NK-92 (cell line): Measurements from ENCODE around the gene MARCHF11.

Experiments used
- DNase-seq: peaks from one replicate; lab custom pipeline; 2025; ENCODE audit not compliant: unreplicated experiment; lab: John Stamatoyannopoulos, UW

Gene MARCHF11

DNA sequence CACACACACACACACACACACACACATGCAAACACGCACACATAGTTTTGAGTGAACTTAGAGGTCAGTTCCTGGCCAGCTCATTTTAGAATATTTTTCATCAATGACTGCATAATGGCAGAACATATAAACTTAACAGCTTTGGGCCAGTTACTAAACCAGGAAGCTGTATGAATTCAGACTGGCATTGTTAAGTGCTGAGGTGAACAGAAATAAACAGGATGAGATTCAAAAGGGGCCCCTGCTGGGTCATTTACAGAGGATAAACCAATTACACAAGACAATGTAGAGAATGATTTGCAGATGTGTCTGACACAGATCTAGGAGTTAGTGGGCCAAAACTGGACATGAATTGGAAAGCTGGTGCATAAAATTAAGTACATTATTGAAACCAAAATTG, 44.6 kb downstream of the MARCHF11 start:
- DNase-seq = no peak

DNA sequence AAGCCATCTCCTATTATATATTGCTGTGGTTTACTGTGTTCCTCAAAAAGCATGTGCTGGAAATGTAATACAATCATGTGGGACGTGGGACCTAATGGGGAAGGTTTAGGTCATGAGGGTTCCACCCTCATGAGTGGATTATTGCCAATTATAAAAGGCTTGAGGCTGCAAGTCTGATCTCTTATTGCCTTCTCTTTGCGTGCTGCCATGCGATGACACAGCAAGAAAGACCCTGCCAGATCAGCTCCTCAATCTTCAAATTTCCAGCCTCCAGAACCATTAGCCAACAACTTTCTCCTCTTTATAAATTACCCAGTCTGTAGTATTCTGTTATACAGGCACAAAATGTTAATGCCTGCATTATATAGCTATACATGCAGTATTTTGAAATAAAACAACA, 45.4 kb downstream of the MARCHF11 start:
- no peak for DNase-seq

DNA sequence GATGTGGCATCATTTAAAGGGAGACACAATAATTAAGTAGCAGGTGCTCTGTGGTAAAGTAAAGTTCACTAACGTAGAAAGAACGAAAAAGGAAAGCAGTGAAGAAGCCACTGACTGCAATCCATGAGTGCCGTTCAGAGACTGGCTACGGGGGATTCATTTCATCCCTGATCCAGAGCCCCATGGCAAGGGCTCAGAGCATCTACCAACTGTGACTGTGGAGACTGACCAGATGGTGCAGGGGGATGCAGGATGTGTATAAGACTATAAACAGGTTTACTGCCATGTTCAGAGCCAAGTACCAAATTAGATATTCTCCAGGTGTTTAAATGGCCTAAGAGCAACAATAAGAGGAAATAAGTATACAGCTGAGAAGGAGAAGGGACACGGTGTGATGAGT, 47.7 kb downstream of the MARCHF11 start:
- no peak for DNase-seq

DNA sequence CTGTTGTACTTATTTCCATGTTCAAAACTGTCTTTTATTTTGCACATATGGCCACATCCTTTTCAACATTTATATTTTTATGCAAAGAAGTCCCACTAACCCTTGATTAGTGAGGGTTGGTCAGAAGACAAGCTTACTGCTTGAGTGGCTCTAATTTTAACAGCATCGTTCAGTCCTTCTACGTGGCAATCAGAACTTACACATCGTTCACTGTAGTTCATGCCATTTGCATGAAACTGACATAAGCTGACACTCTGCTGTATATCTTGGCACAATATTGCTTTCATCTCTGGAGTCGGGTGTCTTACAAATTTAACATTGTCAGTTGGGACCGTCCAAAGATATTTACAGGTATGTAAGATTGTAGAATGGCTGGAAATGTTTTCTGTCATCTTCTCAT, 50.6 kb downstream of the MARCHF11 start:
- DNase-seq = no peak

DNA sequence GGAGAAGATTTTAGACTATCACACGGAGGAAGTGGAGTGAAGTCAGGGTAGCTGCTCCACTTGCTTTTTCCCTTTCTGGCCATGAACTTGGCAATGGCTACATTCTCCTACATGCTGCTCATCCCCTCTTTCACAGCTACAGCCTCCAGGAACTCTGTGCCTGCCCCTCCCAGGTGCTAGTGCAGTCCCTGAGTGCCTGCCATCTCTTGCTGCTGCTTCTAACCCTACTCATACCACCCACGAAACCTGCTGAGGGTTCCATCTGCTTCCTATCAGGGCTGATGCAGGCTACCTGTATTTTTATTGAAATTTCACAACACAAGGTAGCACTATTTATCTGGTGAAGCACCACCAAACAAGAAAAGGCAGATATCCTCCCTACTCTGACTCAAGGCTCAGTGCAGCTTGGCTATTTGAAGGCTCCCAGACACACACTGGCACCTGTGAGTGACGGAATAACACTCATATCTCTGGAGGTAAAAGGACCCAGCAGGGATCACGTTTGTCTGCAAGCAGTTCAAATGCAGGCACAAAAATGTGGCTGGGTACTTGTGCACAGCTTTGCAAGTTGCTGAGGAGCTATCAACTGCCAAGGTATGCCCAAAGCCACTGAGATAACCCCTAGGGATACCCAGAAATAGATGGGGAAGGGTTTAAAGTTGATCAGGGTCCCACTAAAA, 51.6 kb downstream of the MARCHF11 start:
- DNase-seq = no peak

DNA sequence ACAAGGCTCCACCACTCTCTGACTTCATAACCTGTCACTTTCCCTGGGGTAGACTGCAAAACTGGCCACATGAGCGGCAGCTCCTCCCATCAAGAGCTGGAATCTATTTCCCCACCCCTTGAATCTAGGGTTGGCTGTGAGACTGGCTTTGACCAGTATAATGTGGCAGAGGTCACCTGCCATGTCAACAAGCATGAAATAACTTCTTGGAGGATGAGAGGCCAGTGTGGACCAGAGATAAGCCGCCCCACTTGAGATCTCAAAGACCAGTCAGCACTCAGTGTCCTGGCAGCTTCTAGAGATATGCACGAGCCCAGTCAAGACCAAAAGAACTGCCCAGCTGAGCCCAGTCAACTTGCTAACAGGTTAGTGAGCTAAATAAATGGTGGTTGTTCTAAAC, 59.0 kb downstream of the MARCHF11 start:
- DNase-seq = no peak

DNA sequence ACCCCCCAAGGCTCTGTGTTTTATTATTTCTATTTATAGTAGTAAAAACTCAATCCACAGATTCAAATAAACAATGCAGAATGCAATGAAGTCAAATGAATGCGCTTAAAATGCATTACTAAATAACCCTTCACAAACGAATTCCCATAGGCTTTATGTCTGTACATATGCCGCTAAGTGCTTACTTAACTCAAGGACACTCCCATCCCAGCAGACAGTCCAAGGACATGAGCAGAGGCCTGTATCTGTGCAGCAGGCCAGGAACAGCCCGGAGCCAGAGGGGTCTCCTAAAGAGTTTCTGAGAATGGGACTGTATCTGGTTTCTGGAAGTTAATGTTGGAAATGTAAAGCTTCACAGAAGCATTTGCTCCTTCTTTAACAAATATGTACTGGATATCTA, 59.8 kb downstream of the MARCHF11 start:
- DNase-seq = no peak

DNA sequence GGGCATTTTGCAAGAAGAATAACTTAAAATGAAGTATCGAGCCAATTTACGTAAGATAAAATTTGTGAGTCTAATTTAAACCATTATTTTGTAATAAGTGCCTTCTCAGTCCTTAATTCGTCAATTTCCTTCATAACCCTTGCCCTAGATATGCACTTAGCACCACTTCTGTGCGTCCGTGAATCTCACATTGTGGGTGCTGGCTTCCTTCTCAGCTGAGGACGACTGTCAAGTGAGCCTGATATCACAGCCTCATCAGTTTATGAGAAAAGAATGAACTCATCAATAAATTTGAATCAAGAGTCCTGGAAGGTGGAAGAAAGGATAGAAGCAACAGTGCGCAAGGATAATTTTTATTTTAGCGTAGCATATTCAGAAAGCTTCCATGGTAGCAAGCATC, 64.5 kb downstream of the MARCHF11 start:
- DNase-seq = no peak

DNA sequence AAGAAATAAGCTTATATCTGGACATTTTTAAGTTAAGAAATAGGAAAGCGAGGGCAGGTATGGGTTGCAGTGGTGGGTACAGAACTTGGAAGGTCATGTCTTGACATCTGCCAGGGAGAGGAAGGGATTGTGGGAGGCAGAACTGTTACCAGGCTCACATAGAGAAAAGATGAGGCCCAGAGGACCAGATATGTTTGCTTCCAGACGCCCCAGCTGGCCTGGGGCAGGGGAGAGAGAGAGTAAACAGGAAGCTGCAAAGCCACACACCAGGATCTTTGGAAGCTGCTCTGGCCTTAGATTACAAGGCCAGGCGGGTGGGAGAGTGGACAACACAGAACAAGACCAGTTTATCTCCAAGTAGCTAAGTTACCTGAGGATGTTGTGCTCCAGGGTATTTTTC, 71.2 kb downstream of the MARCHF11 start:
- DNase-seq = no peak

DNA sequence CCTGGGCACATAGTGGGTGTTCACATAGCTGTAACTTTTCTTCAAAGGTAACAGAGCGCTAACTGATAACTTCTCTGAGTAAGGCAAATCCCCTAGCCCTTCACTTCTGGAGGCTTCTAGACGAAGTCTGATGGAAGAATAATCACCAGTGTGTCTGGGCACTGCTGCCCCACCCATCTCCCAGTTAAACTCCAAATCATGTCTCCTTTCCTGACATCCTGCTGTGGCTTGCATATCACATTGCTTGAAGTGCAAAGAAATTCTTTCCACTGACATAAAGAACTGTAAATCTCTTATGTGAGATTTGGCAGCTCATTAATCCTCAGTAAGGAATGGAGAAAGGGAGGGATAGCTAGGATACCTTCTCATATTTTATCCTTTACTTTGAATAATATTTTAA, 74.6 kb downstream of the MARCHF11 start:
- DNase-seq = no peak

DNA sequence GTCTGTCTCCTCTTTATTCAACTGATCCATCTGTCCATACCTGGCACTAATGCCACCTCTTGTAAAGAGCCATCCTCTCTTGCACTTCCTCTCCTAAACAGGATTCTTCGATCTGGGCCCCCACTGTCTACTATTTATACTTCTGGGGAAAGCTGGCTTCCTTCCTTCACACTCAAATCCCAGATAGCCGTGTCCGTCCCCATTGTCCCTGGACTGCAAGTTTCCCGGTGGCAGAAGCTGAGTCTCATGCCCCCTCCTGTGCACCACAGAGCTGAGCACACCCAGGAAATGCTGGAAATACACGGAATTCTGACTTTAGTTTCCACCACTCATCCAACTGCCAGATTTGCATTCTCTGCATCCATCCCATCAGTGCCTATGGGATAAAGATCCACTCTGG, 84.0 kb downstream of the MARCHF11 start:
- no peak for DNase-seq

DNA sequence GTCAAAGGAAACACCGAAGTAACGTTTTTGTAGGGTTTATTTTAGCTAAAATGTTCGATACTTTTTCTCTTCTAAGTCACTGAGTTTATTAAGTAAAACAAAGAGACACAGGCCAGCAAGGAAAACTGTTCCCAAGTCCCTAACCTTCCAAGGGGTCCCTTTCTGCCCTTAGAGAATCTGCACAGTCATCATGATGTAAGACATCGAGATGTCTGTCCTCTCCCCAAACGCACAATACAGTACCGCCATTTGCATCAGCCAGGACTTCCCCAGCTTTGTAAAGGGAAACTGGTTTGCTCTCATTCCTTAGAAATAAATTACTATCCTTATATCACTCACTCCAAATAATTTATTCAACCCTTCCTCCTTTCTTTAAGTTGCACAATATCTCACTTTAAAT, 89.3 kb downstream of the MARCHF11 start:
- DNase-seq = no peak

DNA sequence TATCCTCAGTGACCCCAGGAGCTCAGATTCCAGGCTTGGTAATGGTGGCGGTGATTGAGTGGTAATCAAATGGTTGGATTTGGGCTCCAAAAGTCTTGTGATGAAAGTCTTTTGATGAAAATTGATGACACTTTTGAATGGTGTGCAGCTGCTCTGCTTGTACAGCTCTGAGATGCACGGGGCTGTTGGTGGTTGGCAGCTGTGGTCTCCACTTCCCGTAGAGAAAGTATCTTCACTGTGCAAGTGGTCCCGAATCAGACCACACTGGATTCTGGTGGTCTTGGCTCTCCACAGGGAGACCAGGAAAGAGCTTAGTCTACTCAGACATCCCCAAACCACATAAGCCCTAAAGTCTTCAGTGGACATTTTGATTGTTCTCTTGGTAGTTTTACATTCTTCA, 96.6 kb downstream of the MARCHF11 start:
- DNase-seq = no peak

DNA sequence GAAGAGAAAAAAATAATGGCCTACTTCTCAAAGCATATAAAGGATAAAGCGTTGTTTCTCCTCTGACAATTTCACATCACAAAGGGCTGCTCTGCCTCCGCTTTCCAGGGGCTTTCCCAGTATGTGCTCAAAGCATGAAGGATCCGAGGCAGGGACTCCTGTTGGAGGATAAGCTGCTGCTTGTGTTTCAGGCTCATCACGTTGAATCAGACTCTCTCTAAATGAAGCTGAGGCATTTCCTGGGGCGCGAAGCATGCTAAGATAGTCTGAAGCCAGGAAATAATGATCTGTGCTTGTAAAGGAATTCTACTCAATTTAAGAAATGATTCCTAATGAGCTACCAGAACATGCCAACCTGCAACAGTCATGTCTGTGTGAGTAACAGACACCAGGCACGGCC, 97.5 kb downstream of the MARCHF11 start:
- DNase-seq = no peak

DNA sequence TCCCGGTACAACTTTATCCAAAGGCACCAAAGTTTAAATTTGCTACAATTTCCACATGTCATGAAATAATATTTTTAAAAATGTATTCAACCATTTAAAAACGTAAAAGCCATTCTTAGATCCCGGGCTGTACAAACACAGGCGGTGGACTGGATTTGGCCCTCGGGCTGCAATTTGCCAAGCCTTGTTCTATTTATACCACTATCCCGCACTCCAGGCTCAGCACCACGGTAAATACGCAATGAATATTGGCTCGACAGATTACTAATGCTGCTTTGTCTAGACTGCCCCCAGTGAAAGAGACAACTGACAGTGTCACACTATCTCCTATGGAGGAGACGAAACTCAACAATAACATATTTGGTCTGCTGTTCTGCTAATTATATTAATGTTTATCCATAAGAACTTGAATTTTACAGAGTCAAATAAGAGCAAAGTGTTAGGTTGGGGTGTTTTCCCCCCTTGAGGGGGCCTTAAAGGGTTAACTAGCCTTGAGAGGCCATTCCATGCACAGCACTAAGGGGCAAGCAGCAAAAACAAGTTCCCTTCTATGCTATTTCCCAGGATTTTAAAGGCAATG, 98.1 kb downstream of the MARCHF11 start:
- DNase-seq = no peak

DNA sequence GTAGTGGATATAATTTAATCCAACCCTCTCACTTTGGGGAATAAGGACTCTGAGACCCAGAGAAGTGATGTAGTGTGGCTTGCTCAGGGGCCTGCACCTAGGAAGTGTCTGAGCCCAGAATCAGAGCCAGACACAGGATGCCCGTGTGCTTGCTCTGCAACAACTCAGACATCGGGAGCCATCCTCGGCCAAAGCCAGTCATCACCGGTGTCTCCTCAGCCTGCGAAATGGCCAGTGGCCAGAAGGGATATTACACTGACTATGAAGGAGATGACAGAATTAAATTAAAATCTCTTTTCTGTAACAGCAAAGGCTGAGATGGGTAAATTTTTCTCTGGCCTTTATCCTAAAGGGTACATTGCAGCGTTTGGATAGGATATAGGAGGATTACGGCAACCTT, 102.9 kb downstream of the MARCHF11 start:
- DNase-seq = no peak

DNA sequence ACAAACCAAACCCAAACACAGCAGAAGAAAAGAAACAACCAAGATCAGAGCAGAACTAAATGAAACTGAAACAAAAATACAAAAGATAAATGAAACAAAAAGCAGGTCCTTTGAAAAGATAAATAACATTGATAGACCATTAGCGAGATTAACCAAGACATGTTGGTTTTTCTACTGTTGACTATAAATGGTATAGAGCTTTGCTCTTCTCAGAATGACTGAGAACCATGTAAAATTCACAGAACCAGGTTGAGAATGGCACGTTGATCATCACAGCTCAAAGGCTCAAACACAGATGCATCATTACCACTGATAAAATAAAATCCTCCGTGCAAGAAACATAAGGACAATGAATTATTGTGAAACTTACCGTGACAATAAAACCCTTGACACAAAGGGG, 105.2 kb downstream of the MARCHF11 start:
- DNase-seq = no peak

DNA sequence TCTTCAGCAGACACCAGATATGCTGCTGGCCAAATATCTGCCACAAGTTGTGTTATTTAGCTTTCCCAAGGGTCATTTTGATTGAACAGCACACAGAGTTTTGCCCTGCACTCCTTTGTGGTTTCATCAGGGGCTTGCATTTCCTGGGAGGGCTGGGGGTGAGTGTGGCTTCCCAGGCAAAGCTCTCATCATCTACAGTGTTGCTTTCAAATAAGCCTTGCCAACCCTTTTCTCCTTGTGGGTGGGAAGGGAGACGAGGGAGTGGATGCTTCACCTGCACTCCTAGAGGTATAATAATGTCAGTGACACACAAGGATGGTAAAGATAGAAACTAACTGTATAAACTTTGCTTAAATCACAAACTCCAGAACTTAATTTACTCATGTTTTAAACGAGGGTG, 107.0 kb downstream of the MARCHF11 start:
- DNase-seq = no peak

DNA sequence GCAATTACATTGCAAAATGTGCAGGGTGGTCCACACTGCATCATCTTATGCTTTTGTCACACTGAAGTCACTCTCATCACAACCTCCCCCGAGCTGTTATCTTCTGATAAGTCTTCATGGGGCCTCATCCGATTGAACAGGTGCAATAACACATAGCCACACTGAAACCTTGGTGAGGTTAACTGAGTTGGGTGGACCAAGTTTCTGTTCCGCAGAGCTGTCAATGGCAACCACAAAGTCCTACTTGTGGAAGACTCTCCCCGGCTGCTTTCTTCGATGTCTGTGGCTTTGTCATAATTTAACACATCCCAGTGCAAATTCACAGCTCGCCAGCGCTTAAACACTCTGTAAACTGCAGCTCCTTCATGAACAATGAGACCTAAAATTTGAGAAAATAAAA, 112.2 kb downstream of the MARCHF11 start:
- DNase-seq = no peak

DNA sequence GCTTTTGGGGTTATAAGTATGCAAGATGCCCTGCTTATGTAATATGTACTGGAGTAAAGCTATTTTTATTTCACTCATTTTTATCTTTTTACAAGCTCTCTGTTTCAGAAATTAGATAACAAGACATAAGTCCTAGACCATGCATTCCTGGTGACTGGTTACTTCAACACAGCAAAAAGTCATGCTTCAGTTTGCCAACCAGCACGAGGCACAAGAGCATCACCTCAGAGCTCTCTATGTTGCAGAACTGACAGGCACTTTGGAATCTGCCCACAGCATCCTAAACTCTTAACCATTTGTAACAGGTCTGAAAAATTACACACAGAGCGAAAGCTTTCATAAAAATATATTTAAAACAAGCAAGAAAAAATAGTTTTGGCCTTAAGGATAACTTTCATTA, 112.8 kb downstream of the MARCHF11 start:
- no peak for DNase-seq

DNA sequence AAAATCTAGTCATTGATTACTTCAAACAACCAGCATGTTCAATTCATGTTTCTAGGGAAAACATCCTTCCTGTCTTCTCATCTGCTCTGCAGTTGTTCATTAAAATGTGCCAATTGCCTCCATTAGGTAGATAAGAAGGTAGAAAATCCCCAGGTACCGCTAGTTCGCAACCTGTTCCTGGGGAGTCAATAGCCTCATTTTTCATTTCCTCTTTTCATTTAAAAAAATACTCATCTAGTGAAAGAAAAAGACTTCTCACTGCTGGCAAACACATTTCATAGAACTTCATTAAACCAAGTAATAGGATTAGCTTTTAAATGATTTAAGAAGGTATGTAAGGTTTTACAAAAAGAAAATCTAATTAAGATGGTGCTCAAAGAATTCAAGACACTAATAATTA, 113.3 kb downstream of the MARCHF11 start:
- no peak for DNase-seq

DNA sequence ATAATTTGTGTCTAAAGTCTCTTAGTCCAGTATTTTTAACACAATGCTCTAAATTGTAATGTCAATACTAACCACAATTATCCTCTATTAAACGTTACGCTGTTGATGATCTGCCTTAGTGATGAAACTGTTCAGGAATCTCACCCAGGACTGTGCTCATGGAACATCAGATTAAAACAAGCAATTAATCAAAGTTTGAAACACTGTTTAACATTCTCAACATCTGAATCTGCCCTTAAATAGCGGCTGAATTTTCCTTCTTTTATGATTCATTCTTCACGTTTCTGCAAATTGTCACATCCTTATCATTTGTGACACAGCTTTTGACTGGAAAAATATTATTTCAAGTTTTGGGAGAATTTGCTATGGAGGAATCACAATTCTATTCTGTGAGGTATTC, 113.8 kb downstream of the MARCHF11 start:
- no peak for DNase-seq

DNA sequence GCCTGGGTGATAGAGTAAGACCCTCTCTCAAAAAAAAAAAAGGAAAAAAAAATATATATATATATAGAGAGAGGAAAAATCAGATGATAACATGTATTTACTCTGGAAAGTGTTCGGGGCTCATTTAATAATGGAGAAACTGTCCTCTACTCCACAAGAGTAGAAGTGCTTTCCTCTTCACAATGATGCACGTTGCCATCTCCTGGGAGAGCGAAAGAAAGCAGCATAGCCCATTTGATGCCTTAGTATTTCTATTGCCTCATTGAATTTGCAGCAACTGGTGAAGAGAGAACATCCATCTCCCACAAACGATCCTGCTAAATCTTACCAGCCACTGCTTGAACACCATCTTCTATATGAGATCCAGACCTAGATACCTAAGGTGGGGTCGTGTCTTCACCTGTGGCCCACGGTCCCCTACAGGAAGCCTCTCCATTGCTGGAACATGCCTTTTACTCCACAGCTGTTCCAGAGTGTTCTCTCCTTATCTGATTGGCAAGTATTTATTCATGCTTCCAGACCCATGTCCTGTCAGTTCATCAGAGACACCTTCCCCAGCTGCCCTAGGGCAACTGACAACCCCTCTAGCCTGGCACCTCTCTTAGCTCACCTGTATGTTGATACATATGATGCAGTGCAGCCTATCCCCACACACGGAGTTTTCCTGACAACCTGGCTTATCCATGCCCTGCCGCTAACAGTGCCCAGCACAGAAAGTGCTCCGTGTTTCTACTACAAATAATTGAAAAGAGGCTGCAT, 115.3 kb downstream of the MARCHF11 start:
- no peak for DNase-seq
